Daoy (cell line): ENCODE data around the gene ABLIM2. TPM values are rescaled to one million over a fixed set of nuclear protein-coding genes. Genes with fewer than 3 reads are reported as not detected.
A peak's percentile ranks its signal among the peaks of the same experiment; 100 is the strongest.
"Not testable (repeated sequence)": the region's sequence is repeated elsewhere in the genome, so short reads cannot be mapped to it uniquely, and the experiment has no call there.

Experiments
- DNase-seq: peaks from one replicate; pipeline ENCODE4 v3.0.0-alpha.2; 2015; ENCODE audit warnings: low read depth
- total RNA-seq: library from RNA; depleted of rRNA; stranded (reverse); fragments of >200 nt; shearing (Covaris generic); gene quantifications from 2 replicates; pipeline ENCODE4 v1.2.3, GENCODE V29; 2014

ABLIM2 gene
- total RNA-seq, 1 experiment from 2014 or later: 0.23 TPM

- peak; percentile 69 for DNase-seq
These were observed 217.3 kb downstream of the ABLIM2 start for GRCh38 chr4:7941111-7941964.

DNA sequence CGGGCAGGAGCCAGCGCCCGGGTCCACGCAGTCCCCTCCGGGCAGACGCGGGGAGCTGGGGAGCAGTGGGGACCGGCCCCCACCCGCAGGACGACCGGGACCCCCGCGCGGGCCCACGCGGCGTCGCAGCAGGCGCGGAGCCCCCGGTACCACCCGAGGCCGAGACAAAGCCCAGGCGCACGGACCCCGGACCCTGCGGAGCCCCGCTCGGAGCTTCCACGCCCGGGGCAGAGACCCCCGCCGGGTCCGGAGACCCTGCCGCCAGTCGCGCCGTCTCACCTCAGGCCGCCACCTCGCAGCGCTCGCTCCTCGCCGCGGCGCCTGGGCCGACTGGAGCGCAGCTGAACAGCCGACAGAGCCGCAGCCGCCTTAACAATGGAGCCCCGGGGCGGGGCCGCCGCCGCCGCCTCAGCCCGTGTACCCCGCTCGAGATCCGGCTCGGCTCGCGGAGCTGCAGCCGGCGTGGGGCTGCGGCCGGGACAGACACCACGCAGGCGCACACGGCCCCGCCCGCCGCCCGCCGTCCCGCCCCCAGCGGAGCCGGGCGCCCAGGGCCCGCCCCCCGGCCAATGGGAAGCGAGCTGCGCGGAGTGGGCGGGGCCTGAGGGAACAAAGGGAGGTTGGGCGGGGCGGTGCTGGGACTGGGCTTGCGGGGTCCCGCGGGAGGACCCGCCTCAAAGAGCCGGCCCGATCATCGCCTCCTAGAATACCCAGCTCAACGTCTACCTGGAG is 219.1 kb downstream of the ABLIM2 start, which contains the start of gene AFAP1:
Gene AFAP1, minus strand, starts transcription at position 485 of the 732 bp plus-strand sequence. CDS start 67,783 bp downstream, outside the sequence.
- DNase-seq: peak; percentile 94

DNA sequence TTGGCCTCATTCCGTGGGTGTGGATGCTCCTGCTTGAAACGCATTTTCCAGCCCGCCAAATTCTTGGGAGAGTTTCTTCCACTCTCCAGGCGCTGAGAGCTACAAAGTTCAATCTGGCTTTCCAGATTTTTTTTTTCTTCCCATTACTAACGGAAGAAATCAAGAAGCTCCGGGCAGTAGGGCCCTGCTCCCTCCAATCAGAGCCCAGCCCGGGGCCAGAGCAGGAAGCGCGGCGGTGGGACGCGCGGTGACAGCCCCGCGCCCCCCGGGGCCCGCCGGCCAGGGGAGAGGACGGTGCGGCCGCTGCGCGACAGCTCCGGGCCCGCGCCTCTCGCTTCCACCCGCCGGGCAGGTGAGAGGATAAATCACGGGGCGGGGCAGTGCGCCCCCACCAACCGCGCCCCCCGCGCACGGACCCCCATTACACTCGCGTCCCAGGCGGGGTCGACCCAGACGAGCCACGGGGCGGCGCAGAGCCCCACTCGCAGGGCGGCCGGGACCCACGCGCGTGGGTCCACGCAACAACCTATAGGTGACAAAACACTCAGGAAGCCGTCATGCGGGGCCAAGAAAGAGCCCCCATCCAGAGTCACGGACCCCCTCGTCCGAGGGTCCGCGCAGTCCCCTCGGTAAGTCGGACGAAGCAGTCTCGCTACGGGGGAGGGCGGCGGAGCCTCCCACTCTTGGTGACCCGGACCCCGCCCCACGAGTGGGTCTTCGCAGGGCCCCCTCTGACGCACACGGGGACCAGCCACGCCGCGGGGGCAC is 219.8 kb downstream of the ABLIM2 start:
- DNase-seq: peak; percentile 72

- DNase-seq: no peak
These were observed 220.4 kb downstream of the ABLIM2 start for GRCh38 chr4:7938266-7938608.

DNA sequence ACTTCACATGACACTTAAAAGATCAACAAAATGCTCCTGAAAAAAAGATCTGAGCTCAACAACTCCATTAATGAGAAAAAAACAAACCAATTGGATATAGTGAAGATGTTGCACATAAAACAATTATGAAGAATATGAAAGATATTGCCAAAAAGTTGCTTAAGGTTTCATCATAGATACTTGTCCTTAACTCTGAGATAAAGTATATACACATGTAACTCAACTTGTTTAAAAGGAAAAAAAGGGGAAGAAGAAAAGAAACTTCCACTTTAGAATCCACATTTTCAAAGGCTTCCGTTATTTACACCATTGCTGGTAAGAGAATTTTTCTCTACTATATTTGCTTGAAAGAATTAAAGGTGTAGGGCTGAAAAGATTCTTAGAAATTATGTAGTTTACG is 221.6 kb downstream of the ABLIM2 start:
- DNase-seq: no peak

DNA sequence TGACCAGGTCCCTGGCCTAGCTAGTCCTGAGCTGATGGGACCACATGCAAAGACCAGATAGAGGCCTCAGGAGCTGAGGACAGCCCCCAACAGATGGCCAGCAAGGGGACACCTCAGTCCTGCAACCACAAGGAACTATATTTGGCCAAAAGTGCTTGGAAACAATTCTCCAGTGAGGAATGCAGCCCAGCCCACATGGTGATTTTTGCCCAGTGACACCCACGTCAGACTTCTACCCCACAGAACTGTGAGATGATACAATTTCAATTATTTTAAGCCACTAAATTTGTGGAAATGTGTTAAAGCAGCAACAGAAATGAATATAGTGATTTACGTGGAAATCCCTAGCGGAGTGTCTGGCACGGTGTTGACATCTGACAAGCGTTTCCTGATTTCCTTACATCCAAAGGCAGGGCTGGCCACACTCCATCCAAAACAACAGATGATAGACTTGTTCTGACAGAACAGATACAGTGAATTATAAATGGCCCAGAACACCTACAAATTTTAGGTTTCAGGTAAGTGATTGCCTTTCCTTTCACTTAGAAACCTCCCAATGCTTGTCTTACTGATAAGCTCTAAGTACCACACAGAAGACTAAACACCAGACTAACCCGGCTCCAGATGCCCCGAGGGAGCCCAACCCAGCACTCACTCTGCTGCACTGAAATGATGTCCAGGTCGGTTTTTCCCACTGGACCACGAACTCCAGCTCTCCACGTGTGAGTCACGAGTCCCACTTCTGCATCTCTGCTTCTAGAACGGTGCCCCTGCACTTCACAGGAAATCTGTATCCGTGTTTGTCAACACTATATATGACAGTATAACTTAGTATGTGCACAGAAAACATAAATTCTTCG is 224.7 kb downstream of the ABLIM2 start:
- DNase-seq: no peak

DNA sequence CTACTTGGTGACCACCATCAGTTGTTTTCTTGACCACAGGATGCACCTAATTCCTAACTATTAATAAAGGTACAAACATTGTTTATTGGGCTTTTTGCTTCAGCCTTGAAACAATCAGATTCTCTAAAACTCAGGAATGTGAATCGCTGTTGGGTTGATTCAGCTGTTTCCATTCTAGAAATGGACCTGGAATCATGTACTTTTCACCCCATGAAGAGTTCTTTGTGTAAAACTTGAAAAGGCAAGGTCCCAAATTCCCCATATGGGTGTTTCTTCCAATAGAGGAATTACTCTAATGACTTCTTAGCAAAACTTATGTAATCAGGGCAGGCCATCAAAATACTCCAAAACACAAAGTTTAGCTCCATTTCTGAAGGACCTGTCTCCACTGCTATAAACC is 226.3 kb downstream of the ABLIM2 start:
- no peak for DNase-seq

- no peak for DNase-seq
These were observed 229.3 kb downstream of the ABLIM2 start for GRCh38 chr4:7929118-7929951.

DNA sequence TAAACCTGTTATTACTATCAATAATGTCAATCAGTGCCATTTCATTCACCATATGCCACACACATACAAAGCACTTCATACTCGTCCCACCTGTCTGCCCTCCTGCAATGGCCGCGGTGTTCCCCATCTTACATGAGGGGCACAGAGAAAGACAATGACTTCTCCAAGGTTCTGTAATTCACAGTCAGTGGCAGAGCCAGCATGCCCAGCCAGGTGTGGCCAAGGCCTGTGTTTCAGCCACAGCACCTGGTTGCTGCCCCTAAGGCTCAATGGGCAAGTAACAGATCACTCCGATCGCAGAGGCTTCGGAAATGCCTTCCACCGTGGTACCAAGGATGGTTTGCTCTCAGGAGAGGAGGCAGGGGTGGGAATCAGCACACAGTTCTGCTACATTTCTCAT is 229.9 kb downstream of the ABLIM2 start:
- no peak for DNase-seq

DNA sequence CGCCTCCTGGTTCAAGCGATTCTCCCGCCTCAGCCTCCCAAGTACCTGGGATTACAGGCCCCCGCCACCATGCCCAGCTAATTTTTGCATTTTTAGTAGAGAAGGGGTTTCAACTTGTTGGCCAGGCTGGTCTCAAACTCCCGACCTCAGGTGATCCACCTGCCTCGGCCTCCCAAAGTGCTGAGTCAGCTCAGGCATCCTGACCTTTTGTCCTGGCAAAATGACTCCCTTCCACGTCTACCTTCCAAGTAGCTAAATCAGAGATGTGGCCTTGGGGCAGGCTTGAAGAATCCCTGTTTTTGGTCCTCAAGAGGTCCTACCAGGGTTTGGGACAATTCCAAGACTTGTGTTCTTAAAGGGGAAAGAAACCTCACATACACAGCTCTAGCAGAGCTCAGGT is 231.8 kb downstream of the ABLIM2 start:
- DNase-seq: no peak

GRCh38 chr4:7924570-7924969 is 234.0 kb downstream of the ABLIM2 start:
- DNase-seq: no peak

- no peak for DNase-seq
These were observed 234.4 kb downstream of the ABLIM2 start for GRCh38 chr4:7924163-7924562.

GRCh38 chr4:7922466-7922865 is 236.1 kb downstream of the ABLIM2 start:
- DNase-seq: no peak

DNA sequence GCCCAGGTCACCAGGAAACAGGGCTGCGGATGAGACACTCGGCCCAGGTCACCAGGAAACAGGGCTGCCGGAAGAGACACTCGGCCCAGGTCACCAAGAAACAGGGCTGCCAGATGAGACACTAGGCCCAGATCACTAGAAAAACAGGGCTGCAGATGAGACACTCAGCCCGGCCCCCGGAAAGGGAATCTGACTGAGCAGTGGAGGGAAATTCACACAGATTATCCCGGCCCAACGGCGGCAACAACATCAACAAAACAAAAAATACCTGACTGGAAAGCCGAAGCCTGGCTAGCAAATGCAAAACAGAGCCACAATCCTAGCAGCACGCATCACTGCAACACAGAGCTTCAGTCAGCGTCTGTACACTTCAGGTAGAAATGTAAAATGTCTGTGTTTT is 239.6 kb downstream of the ABLIM2 start:
- DNase-seq: no peak

GRCh38 chr4:7918187-7918586 is 240.4 kb downstream of the ABLIM2 start:
- DNase-seq: not testable (repeated sequence)

GRCh38 chr4:7917669-7918068 is 240.9 kb downstream of the ABLIM2 start:
- DNase-seq: no peak

GRCh38 chr4:7915875-7916242 is 242.8 kb downstream of the ABLIM2 start:
- no peak for DNase-seq
